Posterior cingulate gyrus (tissue), 11 donors: ENCODE results near the gene EIF3L.
A peak's percentile ranks its signal among the peaks of the same experiment; 100 is the strongest.
"Not testable (repeated sequence)": the region's sequence is repeated elsewhere in the genome, so short reads cannot be mapped to it uniquely, and the experiment has no call there.

ENCODE experiments used
- DNase-seq, 10 donors: peaks; one replicate each; pipeline versions ENCODE4 v3.0.0 to v3.0.0-alpha.2; 2020 to 2021; ENCODE audit warnings: mixed read lengths in 3 of 10
- intact Hi-C: fragments of 100-400 bp; cut with DNase I; formaldehyde crosslinking; loops from one replicate; pipeline ENCODE4 v1.15.1; 2023

EIF3L gene

GRCh38 chr22:37849089-37849751 lies at the start of gene EIF3L:
TSS of gene EIF3L (plus strand) at chr22:37849419. CDS start at chr22:37849450, 31 bp downstream.
- intact Hi-C loops, result no loop called here
- peak; percentile 89 to 99 (median 93) for DNase-seq

GRCh38 chr22:37799979-37800378 lies 49.2 kb upstream of the EIF3L start:
- DNase-seq, result not testable (repeated sequence)

GRCh38 chr22:37801946-37802309 lies 47.3 kb upstream of the EIF3L start:
- DNase-seq, result no peak
- intact Hi-C loops, result no loop called here

More at GRCh38 chr22:37799979-37800378, 49.2 kb upstream of the EIF3L start:
- intact Hi-C loops, result loop anchor here (10.0 kb wide), 1 partner anchor 135 kb away; no protein-coding TSS in a partner anchor

GRCh38 chr22:37802310-37803194 lies 46.7 kb upstream of the EIF3L start:
- intact Hi-C loops, result no loop called here
- peak; percentile 50 to 94 (median 72) for DNase-seq

GRCh38 chr22:37803195-37803638 lies 46.0 kb upstream of the EIF3L start:
- DNase-seq, result no peak
- intact Hi-C loops, result no loop called here

DNA sequence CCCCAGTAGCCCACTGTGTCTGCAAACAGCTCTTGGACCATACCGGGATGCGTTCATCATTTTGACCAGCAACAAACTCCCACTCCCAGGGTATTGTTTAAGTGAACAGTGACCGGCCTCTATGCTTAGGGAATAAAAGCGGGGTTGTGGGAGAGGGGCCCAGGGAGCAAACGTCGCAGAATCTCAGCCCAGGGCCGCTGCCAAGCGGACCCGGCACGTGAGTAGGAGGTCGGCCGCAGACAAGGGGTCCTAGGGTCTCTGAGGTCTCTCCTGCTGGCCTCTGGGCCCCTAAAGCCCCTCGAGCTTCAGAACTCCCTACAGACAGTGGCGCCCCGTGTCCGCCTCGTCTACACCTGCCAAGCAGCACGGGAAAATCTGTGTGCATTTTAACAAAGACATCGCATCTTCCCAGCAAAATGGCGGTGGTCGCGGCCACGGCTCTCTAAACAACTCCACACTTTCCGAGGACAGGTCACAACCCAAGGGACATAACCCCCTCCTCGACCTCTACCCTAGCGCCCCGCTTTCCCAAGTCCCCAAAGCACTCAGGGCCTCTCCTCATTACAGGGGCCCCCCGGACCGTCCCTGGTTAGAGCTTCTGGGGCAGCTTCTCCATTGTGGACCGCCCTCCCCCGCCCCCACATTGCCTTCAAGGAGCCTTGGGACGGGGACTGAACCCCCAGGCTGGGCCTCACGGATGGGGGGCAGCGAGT lies 45.4 kb upstream of the EIF3L start:
- intact Hi-C loops, result no loop called here
- DNase-seq, result no peak

- no peak for DNase-seq
- intact Hi-C loops, result no loop called here
Observed at GRCh38 chr22:37804352-37804880, 44.8 kb upstream of the EIF3L start.

DNA sequence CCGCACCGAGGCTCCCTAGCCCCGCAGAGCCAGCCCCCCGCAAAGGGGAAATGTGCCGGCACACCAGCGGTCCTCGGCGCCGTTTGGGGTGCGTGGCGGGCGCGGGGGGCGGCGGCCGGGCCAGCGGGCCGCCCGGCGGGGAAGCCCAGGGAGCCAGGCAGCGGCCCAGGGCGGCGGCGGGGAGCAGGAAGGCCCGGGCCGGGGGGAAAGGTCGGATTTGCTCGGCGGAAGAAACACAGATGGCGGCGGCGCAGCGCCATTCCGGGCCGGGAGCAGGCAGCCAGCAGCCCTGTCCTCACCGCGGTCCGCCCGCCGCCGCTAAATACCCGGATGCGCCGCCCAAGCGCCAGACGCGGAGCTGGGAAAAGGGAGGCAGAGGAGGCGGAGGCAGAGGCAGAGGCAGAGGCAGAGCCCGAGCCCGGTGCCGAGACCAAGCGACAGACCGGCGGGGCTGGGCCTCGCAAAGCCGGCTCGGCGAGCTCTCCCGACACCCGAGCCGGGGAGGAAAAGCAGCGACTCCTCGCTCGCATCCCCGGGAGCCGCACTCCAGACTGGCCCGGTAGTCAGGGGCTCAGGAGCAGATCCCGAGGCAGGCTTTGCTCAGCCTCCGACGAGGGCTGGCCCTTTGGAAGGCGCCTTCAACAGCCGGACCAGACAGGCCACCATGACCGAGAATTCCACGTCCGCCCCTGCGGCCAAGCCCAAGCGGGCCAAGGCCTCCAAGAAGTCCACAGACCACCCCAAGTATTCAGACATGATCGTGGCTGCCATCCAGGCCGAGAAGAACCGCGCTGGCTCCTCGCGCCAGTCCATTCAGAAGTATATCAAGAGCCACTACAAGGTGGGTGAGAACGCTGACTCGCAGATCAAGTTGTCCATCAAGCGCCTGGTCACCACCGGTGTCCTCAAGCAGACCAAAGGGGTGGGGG lies 44.1 kb upstream of the EIF3L start:
- DNase-seq, result peak; percentile 87 to 98 (median 90)
- intact Hi-C loops, result no loop called here

GRCh38 chr22:37805810-37806277 lies 43.4 kb upstream of the EIF3L start:
- intact Hi-C loops, result no loop called here
- DNase-seq, result no peak

DNA sequence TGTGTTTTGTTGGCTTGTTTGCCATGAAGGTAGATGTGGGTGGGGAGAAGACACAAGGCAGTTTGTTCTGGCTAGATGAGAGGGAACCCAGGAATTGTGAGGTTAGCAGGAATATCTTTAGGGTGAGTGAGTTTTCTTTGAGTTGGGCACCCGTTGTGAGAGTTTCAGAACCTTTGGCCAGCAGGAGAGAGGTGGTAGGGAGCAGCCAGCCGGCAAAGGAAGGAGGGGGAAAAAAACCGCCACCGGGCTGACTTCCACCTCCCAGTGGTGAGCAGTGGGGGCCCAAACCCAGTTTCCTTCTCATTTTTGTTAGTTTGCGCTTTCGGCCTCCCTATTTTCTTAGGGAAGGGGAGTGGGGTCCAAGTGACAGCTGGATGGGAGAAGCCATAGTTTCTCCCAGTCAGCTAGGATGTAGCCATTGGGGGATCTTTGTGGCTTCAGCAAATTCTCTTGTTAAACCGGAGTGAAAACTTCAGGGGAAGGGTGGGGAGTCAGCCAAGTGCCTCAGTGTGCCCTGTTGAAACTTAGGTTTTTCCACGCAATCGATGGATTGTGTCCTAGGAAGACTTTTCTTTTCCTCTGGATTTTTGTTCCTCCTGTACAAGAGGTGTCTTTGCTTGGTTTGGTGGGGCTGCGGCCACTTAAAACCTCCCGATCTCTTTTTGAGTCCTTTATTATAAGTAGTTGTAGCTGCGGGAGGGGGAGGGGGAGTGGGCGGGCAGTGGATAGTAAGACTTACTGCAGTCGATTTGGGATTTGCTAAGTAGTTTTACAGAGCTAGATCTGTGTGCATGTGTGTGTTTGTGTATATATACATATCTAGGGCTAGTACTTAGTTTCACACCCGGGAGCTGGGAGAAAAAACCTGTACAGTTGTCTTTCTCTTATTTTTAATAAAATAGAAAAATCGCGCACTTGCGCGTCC lies 42.5 kb upstream of the EIF3L start:
- DNase-seq, result no peak
- intact Hi-C loops, result no loop called here

- intact Hi-C loops, result no loop called here
- peak; percentile 89 to 99 (median 94) for DNase-seq
Observed at GRCh38 chr22:37807410-37808293, 41.6 kb upstream of the EIF3L start, which contains the start of gene GCAT. TSS of gene GCAT (plus strand) at chr22:37807934. CDS start at chr22:37807968, 34 bp downstream.

- intact Hi-C loops, result no loop called here
- no peak for DNase-seq
Observed at GRCh38 chr22:37808294-37808657, 40.9 kb upstream of the EIF3L start.

- no peak for DNase-seq
- intact Hi-C loops, result loop anchor here (10.0 kb wide), 1 partner anchor 155 kb away; no protein-coding TSS in a partner anchor
Observed at GRCh38 chr22:37809672-37810333, 39.4 kb upstream of the EIF3L start.

DNA sequence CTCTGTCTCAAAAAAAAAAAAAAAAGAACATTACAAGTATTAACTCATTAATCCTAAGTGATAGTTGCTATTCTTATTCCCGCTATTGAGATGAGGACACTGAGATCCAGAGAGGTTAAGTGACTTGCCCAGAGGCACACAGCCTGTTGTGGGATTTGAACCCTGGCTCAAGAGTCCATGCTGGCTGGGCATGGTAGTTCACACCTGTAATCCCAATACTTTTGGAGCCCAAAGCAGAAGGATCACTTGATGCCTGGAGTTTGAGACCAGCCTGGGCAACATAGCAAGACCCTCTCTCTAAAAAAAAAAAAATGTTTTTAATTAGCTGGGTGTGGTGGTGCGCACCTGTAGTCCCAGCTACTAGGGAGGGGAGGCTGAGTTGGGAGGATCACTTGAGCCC lies 37.4 kb upstream of the EIF3L start:
- intact Hi-C loops, result loop anchor here (10.0 kb wide), 1 partner anchor 153 kb away; no protein-coding TSS in a partner anchor
- DNase-seq, result no peak

DNA sequence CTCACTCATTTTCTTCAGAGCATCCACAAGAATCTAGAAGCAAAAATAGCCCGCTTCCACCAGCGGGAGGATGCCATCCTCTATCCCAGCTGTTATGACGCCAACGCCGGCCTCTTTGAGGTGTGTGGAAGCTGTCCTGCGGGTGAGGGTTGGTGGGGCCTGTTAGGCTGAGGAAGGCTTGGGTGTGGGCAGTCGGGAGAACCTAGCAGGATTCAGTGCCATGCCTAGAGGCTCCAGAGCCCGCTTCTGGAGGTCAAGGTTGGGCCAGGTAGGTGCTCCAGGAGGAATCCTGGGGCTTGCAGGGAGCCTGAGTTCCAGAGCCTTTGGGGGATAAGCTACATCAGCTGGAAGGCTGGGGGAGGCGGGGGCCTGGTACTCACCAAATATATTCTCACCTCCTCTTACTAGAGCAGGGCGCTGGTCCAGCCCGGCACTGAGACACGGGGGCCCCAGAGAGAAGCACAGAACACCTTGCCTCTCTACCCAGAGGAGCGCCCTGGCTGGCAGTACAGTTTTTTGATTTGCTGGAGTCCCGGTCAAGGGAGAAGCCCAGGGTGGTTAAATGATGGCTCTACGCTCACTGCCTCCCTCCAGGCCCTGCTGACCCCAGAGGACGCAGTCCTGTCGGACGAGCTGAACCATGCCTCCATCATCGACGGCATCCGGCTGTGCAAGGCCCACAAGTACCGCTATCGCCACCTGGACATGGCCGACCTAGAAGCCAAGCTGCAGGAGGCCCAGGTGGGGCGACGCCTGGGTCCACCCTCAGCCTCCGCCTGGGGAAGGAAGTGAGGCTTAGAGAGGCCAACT lies 36.1 kb upstream of the EIF3L start:
- intact Hi-C loops, result loop anchor here (10.0 kb wide), 1 partner anchor 152 kb away; no protein-coding TSS in a partner anchor
- peak in 1 of 10 donors; percentile 79 for DNase-seq

DNA sequence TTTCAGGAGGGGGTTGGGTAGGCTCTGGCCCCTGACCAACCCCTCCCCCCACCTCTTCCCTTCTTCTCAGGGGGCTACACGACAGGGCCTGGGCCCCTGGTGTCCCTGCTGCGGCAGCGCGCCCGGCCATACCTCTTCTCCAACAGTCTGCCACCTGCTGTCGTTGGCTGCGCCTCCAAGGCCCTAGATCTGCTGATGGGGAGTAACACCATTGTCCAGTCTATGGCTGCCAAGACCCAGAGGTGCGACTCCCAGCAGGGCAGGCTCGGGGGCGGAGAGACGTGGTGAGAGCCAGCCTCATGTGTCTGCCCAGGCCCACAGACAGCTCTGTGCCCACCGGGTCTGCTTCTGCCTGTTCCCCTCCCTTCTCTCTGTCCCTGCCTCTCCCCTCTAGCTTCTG lies 33.6 kb upstream of the EIF3L start:
- intact Hi-C loops, result loop anchor here (10.0 kb wide), 1 partner anchor 149 kb away; no protein-coding TSS in a partner anchor
- DNase-seq, result peak in 1 of 10 donors; percentile 62
